ENCODE measurements around the gene TSPAN1.

Gene TSPAN1

GRCh38 chr1:46181343-46182260 is 6.7 kb downstream of the TSPAN1 start:
- Histone ChIP-seq H3K4me1 (no peaks in the 10 kb centered on the region), H3K27me3 (no peaks in the 10 kb centered on the region), H3K9me3 (no peaks in the 10 kb centered on the region), H3K4me3 (ENCODE audit: low read depth, low read length) (no peak overlapping the region), H3K36me3 (no peaks in the 10 kb centered on the region)
- no peak for TF ChIP-seq CTCF (IDR thresholded peaks at IDR 0.05; ENCODE audit: low read depth, low read length)
- DNase-seq: no peak

GRCh38 chr1:46183079-46183847 is 8.4 kb downstream of the TSPAN1 start:
- TF ChIP-seq CTCF (IDR thresholded peaks at IDR 0.05; ENCODE audit: low read depth, low read length): no peak
- Histone ChIP-seq H3K9me3 (no peaks in the 10 kb centered on the region), H3K4me1 (no peaks in the 10 kb centered on the region), H3K27me3 (no peaks in the 10 kb centered on the region), H3K36me3 (no peaks in the 10 kb centered on the region), H3K4me3 (ENCODE audit: low read depth, low read length) (no peak overlapping the region)
- no peak for DNase-seq

- TF ChIP-seq CTCF (IDR thresholded peaks at IDR 0.05; ENCODE audit: low read depth, low read length): no peak
- H3K9me3 ChIP-seq: no peaks in the 10 kb centered on the region
- H3K36me3 ChIP-seq: no peaks in the 10 kb centered on the region
- no peaks in the 10 kb centered on the region for H3K27me3 ChIP-seq
- H3K4me1 ChIP-seq: no peaks in the 10 kb centered on the region
- no peak for DNase-seq
- no peak overlapping the region for H3K4me3 ChIP-seq (ENCODE audit: low read depth, low read length)
Measured at GRCh38 chr1:46183926-46184557, 9.2 kb downstream of the TSPAN1 start.

GRCh38 chr1:46184920-46185658 is 10.2 kb downstream of the TSPAN1 start:
- H3K4me3 ChIP-seq (ENCODE audit: low read depth, low read length): no peak overlapping the region
- no peak for TF ChIP-seq CTCF (IDR thresholded peaks at IDR 0.05; ENCODE audit: low read depth, low read length)
- no peaks in the 10 kb centered on the region for H3K27me3 ChIP-seq
- no peaks in the 10 kb centered on the region for H3K36me3 ChIP-seq
- no peaks in the 10 kb centered on the region for H3K4me1 ChIP-seq
- no peaks in the 10 kb centered on the region for H3K9me3 ChIP-seq
- no peak for DNase-seq

GRCh38 chr1:46186076-46186475 is 11.2 kb downstream of the TSPAN1 start:
- no peaks in the 10 kb centered on the region for H3K36me3 ChIP-seq
- TF ChIP-seq CTCF (IDR thresholded peaks at IDR 0.05; ENCODE audit: low read depth, low read length): no peak
- no peaks in the 10 kb centered on the region for H3K9me3 ChIP-seq
- H3K4me1 ChIP-seq: no peaks in the 10 kb centered on the region
- H3K4me3 ChIP-seq (ENCODE audit: low read depth, low read length): no peak overlapping the region
- no peaks in the 10 kb centered on the region for H3K27me3 ChIP-seq
- no peak for DNase-seq

Measured in BE2C (cell line).